ENCODE results near the gene TEX14.

DNA sequence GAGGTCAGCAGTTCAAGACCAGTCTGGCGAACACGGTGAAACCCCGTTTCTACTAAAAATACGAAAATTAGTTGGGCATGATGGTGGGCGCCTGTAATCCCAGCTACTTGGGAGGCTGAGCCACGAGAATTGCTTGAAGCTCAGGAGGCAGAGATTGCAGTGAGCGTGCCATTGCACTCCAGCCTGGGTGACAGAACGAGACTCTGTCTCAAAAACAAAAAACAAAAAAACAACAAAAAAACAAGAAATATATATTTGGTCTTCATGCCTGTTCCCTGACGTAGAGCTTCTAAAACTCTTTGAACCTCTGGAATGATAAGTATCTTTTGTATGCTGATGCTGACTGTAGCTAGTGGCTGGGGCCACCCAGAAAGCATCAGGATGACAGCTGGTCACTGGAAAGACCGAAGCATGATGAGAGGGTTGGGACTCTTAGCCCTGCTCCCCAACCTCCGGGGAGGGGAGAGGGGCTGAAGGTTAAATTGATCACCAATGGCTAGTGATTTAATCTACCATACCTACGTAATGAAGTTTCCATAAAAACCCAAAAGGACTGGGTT, 54.8 kb downstream of the TEX14 start:
- TF ChIP-seq, protein P1, sequence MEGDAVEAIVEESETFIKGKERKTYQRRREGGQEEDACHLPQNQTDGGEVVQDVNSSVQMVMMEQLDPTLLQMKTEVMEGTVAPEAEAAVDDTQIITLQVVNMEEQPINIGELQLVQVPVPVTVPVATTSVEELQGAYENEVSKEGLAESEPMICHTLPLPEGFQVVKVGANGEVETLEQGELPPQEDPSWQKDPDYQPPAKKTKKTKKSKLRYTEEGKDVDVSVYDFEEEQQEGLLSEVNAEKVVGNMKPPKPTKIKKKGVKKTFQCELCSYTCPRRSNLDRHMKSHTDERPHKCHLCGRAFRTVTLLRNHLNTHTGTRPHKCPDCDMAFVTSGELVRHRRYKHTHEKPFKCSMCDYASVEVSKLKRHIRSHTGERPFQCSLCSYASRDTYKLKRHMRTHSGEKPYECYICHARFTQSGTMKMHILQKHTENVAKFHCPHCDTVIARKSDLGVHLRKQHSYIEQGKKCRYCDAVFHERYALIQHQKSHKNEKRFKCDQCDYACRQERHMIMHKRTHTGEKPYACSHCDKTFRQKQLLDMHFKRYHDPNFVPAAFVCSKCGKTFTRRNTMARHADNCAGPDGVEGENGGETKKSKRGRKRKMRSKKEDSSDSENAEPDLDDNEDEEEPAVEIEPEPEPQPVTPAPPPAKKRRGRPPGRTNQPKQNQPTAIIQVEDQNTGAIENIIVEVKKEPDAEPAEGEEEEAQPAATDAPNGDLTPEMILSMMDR (IDR thresholded peaks at IDR 0.05) = no peak
- no peak for TF ChIP-seq POLR2A (IDR thresholded peaks at IDR 0.05)

Measured in breast epithelium (tissue), 3 donors.